H4 (cell line): ENCODE results near the gene TMEM100. TPM values are rescaled to one million over a fixed set of nuclear protein-coding genes. Genes with fewer than 3 reads are reported as not detected.

Experiments
- DNase-seq: peaks from one replicate; pipeline ENCODE4 v3.0.0-alpha.2; 2015; ENCODE audit warnings: low spot score
- total RNA-seq: library from RNA; depleted of rRNA; stranded (reverse); fragments of >200 nt; shearing (Covaris generic); gene quantifications from 2 replicates; pipeline ENCODE4 v1.2.3, GENCODE V29; 2014

Gene TMEM100
- total RNA-seq, 1 experiment from 2014 or later: 7.8 TPM

- DNase-seq: peak; percentile 51
These were observed 4.5 kb downstream of the TMEM100 start for GRCh38 chr17:55717898-55718735.

GRCh38 chr17:55717432-55717831 is 5.2 kb downstream of the TMEM100 start:
- DNase-seq: no peak

GRCh38 chr17:55710829-55711496 is 11.7 kb downstream of the TMEM100 start:
- no peak for DNase-seq

- no peak for DNase-seq
These were observed 12.3 kb downstream of the TMEM100 start for GRCh38 chr17:55710410-55710809.

GRCh38 chr17:55709984-55710383 is 12.7 kb downstream of the TMEM100 start:
- DNase-seq: no peak

- no peak for DNase-seq
These were observed 13.2 kb downstream of the TMEM100 start for GRCh38 chr17:55709440-55709839.

- no peak for DNase-seq
These were observed 14.3 kb downstream of the TMEM100 start for GRCh38 chr17:55708175-55708974.

- no peak for DNase-seq
These were observed 15.6 kb downstream of the TMEM100 start for GRCh38 chr17:55706808-55707773.

GRCh38 chr17:55705847-55706246 is 16.8 kb downstream of the TMEM100 start:
- peak; percentile 69 for DNase-seq

GRCh38 chr17:55704401-55704800 is 18.3 kb downstream of the TMEM100 start:
- DNase-seq: no peak

- peak; percentile 62 for DNase-seq
These were observed 20.5 kb downstream of the TMEM100 start for GRCh38 chr17:55702150-55702549.

- no peak for DNase-seq
These were observed 23.3 kb downstream of the TMEM100 start for GRCh38 chr17:55699181-55699860.

GRCh38 chr17:55694286-55694910 is 28.3 kb downstream of the TMEM100 start:
- DNase-seq: no peak

GRCh38 chr17:55693254-55694216 is 29.1 kb downstream of the TMEM100 start:
- peak; percentile 87 for DNase-seq

- no peak for DNase-seq
These were observed 30.4 kb downstream of the TMEM100 start for GRCh38 chr17:55692276-55692675.

GRCh38 chr17:55691666-55692065 is 31.0 kb downstream of the TMEM100 start:
- no peak for DNase-seq

GRCh38 chr17:55690105-55690508 is 32.6 kb downstream of the TMEM100 start:
- no peak for DNase-seq

- DNase-seq: no peak
These were observed 33.0 kb downstream of the TMEM100 start for GRCh38 chr17:55689672-55690071.

- no peak for DNase-seq
These were observed 34.6 kb downstream of the TMEM100 start for GRCh38 chr17:55688057-55688456.
